ENCODE measurements around the gene STRIP2.
"Not testable (repeated sequence)": the region's sequence is repeated elsewhere in the genome, so short reads cannot be mapped to it uniquely, and the experiment has no call there.

DNA sequence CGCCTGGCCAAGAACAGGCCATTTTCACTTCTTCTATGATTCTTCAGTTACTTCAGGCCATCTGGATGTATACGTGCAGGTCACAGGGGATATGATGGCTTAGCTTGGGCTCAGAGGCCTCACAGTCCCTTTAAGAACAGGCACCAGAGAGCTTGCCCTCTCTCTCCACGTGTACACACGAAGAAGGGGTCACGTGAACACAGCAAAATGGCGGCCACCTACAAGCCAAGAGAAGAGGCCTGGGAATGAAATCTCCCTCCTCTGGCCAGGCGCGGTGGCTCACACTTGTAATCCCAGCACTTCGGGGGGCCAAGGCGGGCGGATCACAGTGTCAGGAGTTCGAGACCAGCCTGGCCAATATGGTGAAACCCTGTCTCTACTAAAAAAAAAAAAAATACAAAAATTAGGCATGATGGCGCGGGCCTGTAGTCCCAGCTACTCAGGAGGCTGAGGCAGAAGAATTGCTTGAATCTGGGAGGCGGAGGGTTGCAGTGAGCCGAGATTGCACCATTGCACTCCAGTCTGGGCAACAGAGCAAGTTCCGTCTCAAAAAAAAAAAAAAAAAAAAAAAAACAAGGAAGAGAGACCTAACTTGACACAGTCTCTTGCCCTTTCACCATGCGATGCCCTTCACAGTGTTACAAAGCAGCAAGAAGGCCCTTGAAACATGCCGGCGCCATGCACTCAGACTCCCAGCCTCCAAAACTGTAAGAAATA, 100.5 kb downstream of the STRIP2 start:
- TF ChIP-seq, protein P1, sequence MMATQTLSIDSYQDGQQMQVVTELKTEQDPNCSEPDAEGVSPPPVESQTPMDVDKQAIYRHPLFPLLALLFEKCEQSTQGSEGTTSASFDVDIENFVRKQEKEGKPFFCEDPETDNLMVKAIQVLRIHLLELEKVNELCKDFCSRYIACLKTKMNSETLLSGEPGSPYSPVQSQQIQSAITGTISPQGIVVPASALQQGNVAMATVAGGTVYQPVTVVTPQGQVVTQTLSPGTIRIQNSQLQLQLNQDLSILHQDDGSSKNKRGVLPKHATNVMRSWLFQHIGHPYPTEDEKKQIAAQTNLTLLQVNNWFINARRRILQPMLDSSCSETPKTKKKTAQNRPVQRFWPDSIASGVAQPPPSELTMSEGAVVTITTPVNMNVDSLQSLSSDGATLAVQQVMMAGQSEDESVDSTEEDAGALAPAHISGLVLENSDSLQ (IDR thresholded peaks at IDR 0.05): not testable (repeated sequence)
- TF ChIP-seq TARDBP (IDR thresholded peaks at IDR 0.05): not testable (repeated sequence)

Data from HEK293T (cell line).